GM18909 (cell line): Measurements from ENCODE around the gene TXNRD3.

Experiments
- ATAC-seq: cut with Tn5 transposase; IDR thresholded peaks from one replicate; pipeline ENCODE4 v1.9.1; 2021; ENCODE audit warnings: mild to moderate bottlenecking; ENCODE audit not compliant: unreplicated experiment, poor library complexity

TXNRD3 gene

DNA sequence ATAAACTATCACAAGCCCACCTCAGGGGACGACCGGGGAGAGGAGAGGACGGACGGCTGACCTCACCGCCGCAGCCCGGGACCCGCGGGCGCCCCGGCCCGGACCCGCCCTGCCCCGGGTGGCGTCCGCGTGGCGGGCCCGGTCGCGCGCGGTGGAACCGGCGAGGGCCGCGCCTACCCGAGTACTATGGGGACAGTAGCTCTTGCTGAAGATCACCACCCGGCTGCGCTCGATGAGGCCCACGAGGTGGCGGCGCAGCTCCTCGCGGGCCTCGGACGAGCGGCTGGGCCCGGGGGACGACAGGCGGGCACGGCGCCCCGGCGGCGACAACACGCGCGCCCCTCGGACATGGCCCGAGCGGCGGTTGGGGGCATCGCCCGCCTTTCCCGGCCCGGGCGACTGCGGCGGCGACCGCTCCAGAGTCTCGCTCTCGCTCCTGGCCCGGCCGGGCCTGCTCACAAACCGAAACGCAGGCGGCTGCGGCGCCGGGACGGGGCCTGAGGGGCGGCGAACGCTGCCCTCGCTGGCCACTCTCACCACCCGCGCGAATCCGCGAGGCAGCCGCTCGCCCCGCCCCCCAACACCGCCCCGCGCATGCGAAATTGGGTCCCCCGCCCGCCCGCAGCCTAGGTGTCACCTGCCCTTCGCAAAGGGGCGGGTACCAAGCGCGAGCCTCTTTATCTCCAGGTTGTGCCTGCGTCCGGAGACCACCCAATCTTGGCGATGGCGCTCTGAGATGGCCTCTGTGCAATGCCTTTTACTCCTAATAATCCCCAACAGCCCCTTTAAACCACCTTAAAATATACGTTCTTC, at the start of gene TXNRD3:
Gene TXNRD3 (minus strand): TSS at position 554 of the 813 bp plus-strand sequence.
- no peak for ATAC-seq

DNA sequence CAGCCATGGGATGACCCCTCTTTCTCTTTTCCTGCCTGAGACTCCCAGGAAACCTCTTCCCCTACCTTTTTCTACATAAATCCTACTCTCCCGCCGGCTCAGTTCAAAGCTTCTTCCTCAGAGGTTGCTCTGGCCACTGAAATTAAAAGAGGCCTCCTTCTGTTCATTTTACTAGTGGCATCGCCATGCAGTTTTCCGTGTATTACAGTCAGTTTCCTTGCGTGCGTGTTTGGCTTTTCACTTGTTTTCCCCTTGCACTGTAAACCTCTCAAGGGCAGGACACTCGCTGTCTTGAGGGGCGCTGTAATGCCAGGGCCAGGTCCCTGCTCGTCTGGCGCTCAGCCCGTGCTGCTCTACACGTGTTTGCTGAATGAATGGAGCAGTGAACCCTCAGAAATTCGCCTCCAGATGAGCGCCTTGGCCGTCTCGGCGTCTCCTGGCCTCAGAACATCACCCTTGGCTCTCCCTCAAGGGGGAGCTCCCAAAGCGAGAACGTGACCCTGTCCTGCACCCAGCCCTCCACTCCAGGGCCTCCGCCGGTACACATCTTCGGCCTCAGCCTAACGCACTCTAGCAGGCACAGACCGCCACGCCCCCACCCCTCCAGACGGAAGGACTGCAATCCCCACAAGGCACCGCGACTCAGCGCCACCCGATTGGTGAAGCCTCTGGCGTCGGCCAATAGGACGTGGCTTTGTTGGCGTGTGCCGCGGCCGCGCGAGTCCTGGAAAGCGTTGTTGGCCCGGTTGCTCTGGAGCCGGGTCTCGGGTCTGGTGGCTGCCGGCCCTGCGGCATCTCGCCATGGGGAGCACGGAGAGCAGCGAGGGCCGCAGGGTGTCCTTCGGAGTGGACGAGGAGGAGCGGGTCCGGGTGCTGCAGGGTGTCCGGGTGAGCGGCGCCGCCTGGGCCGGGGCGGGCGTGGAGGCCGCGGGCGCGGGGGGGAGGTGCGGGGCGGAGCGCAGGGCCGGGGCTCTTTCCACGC, 48.9 kb upstream of the TXNRD3 start, which contains the start of gene CHCHD6:
Gene CHCHD6 (plus strand): TSS at position 729 of the 982 bp plus-strand sequence. CDS start 73 bp downstream, at position 802.
- peak; percentile 92 for ATAC-seq

DNA sequence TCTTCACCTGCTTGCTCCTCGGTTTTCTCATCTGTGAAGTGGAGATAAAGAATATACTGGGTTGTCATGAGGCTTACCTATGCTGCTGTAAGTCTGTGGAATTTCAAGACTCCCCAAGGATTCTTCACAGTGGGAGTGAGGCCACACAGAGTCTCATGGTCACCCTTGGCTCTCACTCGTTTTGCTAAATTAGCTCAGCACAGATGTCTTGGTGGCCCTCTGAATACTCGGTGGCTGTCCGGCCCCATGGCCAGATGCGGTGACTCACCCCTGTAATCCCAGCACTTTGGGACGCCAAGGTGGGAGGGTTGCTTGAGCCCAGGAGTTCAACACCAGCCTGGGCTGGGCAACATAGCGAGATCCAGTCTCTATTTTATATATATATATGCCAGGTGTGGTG, 44.1 kb upstream of the TXNRD3 start:
- ATAC-seq, result no peak

DNA sequence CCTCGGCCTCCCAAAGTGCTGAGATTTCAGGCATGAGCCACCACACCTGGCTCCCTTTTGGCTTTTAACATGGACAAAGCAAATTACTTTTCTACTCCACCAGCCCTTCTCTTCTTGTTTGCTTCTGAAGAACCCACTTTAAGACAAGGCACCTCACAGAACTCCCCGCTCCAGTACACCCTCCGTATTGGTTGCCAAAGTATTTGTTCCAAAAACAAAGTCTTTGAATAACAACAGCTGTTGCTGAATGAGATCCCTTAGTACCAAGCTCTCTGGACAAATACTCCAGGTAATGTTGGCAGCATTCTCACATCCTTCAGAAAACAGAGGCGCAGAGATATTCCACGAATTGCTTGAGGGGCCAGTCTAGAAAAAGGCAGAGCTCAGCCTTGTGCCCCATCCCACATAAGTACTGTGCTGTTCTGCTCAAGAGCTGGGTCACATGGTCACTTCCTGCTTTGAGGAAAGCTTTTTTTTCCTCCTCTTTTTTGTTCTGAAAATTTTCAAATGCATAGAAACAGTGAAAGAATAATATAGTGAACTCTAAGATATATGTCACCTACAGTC, 41.9 kb upstream of the TXNRD3 start:
- no peak for ATAC-seq

DNA sequence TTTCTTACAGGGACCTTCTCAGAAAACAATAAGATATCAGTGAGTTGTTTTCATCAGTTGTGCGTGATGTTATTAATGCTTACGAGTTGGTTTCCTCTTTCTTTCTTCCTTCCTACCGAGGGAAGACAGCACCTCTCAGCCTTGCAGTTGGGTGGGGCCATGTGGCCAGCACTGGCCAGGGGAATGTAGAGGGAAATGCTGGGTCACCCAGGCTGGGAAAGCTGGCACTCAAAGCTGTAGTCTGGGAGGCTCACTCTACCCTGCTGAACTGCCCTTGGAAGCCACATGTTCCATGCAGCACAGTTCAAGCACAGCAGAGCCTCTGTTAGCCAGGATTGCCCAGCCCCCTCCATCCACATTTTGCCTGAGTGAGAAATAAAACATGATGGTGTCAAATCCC, 39.0 kb upstream of the TXNRD3 start:
- no peak for ATAC-seq

DNA sequence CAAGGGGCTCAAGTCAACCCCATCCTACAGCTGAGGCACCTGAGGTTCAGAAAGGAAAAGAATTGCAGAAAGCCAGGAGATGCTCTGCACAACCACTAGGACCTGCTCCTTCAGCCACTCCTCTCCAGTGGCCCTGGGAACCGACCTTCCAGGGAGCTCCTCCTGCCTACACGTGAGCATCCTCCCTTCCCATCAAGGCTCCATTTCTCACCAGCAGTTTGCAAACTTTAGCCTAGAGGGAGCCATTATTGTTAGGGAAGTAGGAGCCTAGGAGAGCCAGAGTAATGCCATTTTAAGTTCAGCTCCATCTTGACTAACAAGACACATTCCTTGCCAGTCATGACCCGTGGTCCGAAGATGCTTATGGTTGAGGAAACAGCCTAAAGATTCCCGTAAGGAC, 37.9 kb upstream of the TXNRD3 start:
- no peak for ATAC-seq

DNA sequence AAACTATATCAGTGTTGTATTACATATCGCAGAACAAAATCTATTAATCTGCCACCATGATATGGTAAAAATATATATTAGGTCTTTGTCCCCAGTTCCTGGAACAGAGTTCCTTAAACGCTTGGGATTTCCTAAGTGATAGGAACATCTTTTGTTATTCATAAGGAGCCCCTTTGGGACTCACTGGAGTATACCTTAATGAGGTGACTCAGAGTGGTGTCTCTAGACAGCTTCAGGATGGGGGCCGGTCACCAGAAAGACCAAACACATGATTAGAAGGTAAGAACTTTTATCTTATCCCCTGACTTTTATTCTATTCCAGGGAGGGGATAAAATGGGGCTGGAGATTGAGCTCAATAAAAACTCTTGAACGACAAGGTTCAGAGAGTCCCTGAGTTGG, 36.8 kb upstream of the TXNRD3 start:
- ATAC-seq, result no peak

DNA sequence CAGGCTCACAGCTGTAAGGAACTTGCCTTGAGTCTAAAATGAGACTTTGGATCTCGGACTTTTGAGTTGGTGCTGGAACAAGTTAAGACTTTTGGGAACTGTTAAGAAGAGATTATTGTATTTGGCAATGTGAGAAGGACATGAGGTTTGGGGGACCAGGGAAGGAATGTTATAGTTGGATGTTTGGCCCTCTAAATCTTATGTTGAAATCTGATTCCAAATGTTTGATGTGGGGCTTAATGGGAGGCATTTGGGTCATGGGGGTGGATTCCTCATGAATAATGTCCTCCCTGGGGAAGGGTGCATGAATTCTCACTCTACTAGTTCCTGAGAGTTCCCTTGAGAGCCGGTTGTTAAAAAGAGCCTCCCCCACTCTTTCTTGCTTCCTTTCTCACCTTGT, 30.6 kb upstream of the TXNRD3 start:
- no peak for ATAC-seq

DNA sequence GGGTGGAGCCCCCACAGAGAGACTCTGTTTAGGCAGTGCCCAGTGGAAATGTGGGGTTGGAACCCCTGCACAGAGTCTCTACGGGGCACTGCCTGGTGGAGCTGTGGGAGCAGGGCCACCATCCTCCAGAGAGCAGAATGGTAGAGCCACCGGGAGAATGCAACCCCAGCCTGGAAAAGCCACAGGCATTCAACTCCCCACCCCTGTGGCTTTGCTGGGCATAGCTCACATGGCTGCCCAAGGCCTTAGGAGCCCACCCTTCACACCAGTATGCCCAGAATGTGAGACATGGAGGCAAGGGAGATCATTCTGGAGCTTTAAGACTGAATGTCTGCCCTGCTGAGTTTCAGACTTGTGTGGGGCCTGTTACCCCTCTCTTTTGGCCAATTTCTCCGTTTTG, 30.1 kb upstream of the TXNRD3 start:
- ATAC-seq, result no peak

DNA sequence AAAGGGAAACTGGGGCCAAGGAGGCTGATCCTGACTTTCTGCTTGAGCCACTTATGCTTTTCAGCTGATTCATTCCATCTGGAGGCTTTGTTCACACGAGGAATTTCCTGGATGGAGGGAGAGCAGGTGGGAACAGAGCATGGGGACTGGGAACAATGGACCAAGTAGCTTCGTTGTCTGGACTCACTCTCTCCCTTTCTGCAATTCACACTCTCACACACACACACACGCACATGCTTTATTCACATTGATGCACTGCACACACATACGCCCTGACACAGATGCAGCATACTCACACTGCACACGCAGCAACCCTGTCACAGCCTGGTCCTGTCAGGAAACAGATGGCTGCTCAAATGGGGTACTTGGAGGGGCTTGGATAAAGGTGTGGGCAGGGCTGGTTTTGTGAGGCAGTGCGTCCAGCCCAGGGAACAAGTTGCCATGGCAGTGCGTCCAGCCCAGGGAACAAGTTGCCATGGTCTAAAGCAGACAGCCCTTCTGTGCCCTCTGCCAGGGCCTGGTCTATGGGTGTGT, 29.4 kb upstream of the TXNRD3 start:
- no peak for ATAC-seq

DNA sequence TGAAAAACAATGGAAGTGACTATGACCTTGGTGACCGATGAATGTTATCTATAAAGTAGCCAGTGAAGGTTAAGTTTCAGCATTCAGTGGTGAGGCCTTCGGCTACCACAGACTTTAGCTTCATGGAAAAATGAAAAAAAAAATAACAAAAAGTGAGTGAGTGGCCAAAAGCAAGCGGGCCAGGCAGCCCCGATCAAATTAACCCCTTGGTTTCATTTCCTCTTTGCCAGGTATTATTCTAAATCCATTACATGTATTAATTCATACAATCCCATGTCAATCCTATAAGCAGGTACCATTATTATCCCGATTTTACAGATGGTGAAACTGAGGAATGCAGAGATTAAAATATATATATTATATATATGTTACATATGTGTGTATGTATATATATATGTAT, 28.1 kb upstream of the TXNRD3 start:
- no peak for ATAC-seq

DNA sequence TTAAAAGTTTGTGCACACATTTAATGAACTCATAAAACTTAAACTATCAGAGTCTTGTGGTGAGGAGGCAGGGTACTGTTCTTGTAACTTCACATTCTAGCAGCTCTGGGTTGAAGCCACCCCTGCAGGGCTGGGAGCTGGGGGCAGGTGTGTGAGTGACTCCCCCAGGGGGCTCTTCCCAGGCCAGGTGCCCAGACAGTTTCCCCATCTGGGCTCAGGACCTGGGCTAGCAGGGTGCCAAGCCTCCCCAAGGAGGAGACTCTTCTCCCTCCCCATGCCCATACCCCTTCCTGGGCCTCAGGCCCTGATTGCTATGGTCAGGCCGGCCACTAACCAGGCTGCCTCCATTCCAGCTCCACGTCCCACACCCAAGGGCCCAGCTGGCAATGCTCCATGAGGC, 27.1 kb upstream of the TXNRD3 start:
- ATAC-seq, result no peak

DNA sequence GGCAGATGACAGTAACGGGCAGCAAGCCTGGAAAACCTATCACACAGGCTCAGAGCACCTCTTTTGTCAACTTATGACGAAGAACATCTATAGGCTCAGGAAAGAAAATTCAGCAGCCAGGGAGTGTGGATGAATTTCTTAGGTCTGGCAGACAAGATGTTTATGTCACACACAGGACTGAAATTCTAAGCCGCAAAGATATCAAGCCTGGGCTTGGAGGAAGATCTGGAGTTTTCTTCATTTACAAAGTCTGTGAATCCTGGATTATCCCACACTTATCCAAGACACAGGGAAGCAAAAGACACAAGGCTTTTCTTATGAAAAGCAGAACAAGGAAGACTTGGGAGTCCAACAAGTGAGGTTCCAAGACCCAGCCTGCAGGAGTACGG, 25.7 kb upstream of the TXNRD3 start:
- no peak for ATAC-seq

DNA sequence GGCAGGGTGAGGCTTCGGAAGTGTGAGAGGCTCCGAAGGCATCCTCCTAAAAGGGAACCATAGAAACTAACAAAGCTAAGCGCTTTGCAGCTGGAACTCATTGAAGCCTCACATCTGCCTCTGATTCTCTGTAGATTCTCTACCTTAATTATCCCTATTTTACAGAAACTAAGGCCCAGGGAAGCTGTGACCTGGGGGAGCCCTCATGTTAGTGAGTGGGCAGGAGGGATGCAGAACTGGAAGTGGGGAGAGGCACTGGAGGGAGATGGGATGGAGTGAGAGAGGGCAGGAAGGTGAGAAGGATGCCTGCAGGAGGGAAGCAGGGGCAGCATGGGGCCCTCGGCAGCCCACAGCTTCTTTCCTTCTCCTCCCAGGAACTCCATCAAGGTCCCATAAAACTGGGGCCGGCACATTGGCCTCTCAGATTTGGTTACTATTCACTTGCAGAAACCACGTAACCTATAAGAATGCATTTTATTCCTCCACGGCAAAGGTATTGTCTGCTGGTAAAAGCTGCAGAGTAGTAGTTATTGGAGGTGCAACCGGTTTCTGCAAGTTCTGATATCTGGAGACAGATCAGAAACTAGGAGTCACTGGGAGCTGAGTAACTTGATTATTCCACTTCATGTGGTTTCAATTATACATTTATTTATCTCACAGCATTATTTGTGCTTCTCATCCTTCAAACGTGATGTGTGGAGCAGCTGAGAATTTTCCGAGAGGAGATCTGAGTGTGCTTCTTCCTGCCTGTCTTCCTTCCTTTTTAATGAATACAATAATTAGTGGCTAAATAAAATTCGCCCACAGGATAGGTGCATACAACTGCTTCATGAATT, 25.1 kb upstream of the TXNRD3 start:
- ATAC-seq, result no peak

DNA sequence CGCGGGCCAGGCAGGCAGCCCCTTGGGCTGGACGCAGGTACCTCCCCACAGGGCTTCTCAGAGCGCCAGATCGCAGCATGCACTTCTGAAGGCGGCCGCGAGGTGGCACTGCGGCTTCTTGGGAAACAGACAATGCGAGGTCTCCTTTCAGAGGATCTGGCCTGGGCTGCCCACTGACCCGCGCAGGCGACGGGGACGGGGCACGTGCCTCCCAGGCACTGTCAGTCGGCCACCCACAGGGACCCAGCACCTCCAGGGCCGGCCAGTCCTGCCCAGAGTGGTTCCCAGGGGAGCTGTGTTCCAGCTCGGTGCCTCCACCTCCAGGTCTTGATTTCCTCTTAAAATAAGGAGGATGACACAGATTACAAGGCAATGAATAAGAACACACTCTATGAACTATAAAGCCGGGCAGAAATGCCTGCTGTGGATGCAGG, 24.4 kb upstream of the TXNRD3 start:
- ATAC-seq, result no peak

DNA sequence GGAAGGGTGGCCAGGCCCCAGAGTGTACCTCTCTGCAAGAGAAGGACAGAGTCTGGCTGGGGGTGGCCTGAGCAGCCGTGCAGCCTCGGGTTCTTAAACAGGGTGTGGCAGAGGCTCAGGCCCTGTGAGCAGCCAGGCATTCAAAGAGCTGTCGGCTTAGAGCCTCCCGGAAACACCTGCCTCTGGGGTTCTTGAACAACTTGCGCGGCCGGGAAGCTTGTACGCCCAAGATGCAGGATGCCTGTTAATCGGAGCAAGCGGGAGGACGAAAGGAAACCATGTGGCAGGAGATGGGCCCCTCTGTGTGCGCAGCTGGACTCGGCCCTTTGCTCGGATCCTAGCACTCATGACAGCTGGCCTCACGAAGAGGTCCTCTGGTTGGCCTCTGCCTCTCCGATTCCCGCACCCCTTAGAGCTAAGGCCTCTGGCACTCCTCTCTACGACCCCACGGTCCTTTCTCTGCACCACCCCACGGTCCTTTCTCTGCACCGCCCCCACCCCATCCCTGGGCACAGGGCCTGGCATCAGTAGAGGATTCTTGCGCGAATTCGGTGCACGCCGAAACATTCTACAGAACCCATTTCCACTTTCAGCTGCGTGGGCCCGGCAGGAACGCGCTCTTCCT, 23.9 kb upstream of the TXNRD3 start:
- ATAC-seq, result no peak

DNA sequence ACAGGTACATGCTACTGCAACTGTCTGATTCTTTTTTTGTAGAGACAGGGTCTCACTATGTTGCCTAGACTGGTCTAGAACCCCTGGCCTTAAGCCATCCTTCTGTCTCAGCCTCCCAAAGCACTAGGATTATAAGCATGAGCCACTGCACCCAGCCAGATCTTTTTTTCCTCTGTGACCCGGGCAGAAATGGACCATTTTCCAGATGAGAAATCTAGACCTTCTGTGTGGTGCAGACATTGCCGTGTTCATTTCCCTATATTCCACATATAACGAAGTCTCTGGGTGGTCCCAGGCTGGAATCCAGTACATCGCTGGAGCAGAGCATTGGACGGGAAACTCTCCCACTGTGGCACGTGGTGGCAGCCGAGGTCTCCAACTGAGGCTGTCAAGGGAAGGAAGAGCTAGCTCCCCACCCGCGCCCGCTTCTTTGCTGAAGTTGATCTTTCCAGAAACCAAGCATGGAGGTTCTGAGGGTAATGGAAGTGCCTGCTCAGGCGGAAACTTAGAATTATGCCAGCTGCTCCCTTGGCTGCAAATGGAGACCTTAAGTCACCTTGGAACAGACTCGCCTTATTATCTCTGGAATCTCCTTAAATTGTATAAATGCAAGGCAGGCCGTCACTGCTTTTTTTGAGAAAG, 23.1 kb upstream of the TXNRD3 start:
- no peak for ATAC-seq

DNA sequence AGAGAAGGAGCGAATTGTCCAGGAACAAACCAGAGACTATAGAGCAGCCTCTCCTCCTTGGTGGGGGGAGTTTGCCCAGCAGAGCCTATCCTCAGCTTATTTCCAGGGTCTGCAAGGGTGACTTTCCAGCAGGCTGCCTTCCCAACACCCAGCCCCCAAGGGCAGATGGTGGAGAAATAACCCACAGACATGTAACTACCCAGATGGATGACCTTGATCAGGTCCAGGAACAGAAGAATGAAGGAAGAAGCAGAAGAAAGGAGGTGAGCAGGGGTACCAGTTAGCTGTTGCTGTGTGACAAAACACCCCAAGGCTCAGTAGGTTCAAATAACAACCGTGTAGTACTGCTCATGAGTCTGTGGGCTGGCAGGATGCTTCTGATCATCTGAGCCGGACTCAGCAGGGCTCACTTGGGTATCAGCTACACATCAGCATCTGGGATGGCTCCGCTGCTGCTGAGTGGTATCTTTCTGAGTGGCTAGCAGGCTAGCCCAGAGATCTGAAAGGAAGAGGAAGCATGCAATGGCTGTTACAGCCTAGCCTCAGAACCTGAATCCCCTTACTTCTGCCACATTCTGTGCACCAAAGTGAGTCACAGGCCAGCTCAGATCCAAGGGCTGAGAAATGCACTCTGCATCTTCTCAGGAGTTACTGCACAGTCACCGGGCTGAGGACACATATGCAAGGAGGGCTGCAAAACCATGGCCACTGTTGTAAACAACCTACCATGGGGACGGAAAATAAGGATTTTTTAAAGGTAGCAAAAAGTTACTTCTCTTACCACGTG, 22.2 kb upstream of the TXNRD3 start:
- no peak for ATAC-seq
